H1 (cell line): ENCODE data around the gene FANCD2OS. TPM values are rescaled to one million over a fixed set of nuclear protein-coding genes. Genes with fewer than 3 reads are reported as not detected.
A peak's percentile ranks its signal among the peaks of the same experiment; 100 is the strongest.

Experiments used
- BRCA1 ChIP-seq: IDR thresholded peaks from 2 replicates; pipeline ENCODE4 v1.6.1; 2012; ENCODE audit warnings: low read depth, low read length, improper control_type of control experiment
- CREB1 ChIP-seq: IDR thresholded peaks from 2 replicates; pipeline ENCODE4 v1.6.1; 2012; ENCODE audit warnings: inconsistent platforms
- GABPA ChIP-seq: IDR thresholded peaks from 2 replicates; pipeline ENCODE4 v1.6.1; 2011; ENCODE audit warnings: mild to moderate bottlenecking, low read length, moderate library complexity, borderline replicate concordance; ENCODE audit not compliant: insufficient read depth
- RBBP5 ChIP-seq: IDR thresholded peaks from 2 replicates; pipeline ENCODE4 v1.7.1; 2012; ENCODE audit warnings: low read depth, mild to moderate bottlenecking, inconsistent platforms, low read length, moderate library complexity, borderline replicate concordance
- SP1 ChIP-seq: IDR thresholded peaks from 2 replicates; pipeline ENCODE4 v1.6.1; 2011; ENCODE audit warnings: low read depth, low read length
- TBP ChIP-seq: IDR thresholded peaks from 2 replicates; pipeline ENCODE4 v1.6.1; 2011; ENCODE audit warnings: low read depth, low read length, improper control_type of control experiment
- TCF12 ChIP-seq: IDR thresholded peaks from 2 replicates; pipeline ENCODE4 v1.6.1; 2011; ENCODE audit warnings: low read depth, mild to moderate bottlenecking, low read length
- polyA plus RNA-seq, 7 experiments: library from polyadenylated mRNA; depleted of rRNA in 3 of 7; stranded (reverse) in 5 of 7; unstranded in 2 of 7; fragments of >200 nt in 5 of 7; fragments of 200-250 nt in 2 of 7; gene quantifications; 1 replicate in 5 of 7; 2 replicates in 1 of 7; 4 replicates in 1 of 7; pipeline versions ENCODE4 v1.2.1 to v1.2.3, GENCODE V29; 2011 to 2013; ENCODE audit warnings: missing spikeins in 2 of 7, mixed read lengths in 2 of 7
- total RNA-seq: library from RNA; stranded (reverse); fragmentation: NEBNext Ultra II Directional; extraction: Animal tissue kit (Norgen Biotek cat#: 25700); gene quantifications from 2 replicates; pipeline ENCODE4 v1.2.1, GENCODE V29; 2021

Gene FANCD2OS
- total and polyA plus RNA-seq, 2 of the 8 experiments (the other 6 are each of a cell fraction or from before 2014, with no cell fraction given) = not detected

DNA sequence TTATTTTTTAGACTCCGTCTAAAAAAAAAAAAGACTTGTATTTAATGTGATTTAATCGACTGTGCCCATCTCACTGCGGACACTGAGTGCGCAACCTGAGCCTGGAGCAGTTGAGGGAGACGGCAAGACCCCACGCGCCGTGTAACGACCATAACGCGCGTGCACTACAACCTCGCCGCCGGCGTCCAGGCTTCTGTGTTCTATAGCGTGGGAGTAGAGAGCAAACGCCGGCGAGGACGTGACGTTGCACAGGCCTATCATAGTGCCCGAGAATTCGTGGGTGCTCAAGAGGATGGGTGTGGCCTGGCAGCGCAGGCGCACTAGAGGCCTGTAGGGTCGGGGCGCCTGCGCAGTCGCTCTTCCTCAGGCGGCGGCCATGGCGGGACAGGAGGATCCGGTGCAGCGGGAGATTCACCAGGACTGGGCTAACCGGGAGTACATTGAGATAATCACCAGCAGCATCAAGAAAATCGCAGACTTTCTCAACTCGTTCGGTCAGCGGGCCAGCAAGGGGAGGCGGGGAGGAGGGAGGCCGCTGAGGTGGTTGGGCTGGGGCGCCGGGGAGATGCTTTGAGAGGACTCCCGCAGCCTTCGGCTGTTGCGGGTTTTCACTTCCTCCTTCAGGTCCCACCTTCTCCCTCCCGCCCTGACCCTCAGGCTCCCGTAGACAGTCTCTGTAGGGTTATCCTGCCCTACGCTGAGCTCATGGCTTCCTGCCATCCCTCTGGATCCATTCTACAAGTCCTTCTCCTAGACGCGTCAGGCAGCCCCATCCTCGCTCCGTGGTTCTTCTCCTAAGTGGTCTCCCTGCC lies 7.5 kb upstream of the FANCD2OS start, which contains the start of gene BRK1 (continued):
- TF ChIP-seq SP1 = 0 out of 2 replicates have a peak, but pooled peaks have one; percentile 9
- TF ChIP-seq BRCA1 = no peak
- TF ChIP-seq RBBP5 = peak; percentile 73; the same call in 1 of the 2 replicates
- TF ChIP-seq TCF12 = no peak
- peak; percentile 64; the same call in 1 of the 2 replicates for TF ChIP-seq TBP
- peak; percentile 78 for TF ChIP-seq CREB1
- no peak for TF ChIP-seq GABPA
